A673 (cell line): Measurements from ENCODE around the gene RDH13.

Experiments
- EZH2 ChIP-seq: fragments of 200-600 bp; sonication (generic); IDR thresholded peaks from 2 replicates; pipeline ENCODE4 v1.6.1; 2017; ENCODE audit warnings: borderline replicate concordance, low read depth, mild to moderate bottlenecking, mixed read lengths, antibody characterized with exemption, low read length; ENCODE audit not compliant: poor library complexity, severe bottlenecking
- TF ChIP-seq, protein P1 (sequence below): fragments of 300-800, 200-600 bp; sonication (generic); conservative IDR thresholded peaks from 2 replicates; pipeline ENCODE4 v1.5.1; 2017; ENCODE audit warnings: low read depth, mild to moderate bottlenecking, antibody characterized with exemption, low read length, moderate library complexity, mixed read lengths

GRCh38 chr19:55028757-55029156, 34.2 kb downstream of the RDH13 start:
- TF ChIP-seq, protein P1, sequence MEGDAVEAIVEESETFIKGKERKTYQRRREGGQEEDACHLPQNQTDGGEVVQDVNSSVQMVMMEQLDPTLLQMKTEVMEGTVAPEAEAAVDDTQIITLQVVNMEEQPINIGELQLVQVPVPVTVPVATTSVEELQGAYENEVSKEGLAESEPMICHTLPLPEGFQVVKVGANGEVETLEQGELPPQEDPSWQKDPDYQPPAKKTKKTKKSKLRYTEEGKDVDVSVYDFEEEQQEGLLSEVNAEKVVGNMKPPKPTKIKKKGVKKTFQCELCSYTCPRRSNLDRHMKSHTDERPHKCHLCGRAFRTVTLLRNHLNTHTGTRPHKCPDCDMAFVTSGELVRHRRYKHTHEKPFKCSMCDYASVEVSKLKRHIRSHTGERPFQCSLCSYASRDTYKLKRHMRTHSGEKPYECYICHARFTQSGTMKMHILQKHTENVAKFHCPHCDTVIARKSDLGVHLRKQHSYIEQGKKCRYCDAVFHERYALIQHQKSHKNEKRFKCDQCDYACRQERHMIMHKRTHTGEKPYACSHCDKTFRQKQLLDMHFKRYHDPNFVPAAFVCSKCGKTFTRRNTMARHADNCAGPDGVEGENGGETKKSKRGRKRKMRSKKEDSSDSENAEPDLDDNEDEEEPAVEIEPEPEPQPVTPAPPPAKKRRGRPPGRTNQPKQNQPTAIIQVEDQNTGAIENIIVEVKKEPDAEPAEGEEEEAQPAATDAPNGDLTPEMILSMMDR, result no peak
- TF ChIP-seq EZH2, result no peak
